ENCODE measurements around the gene IDH3G.

Gene IDH3G

GRCh38 chrX:153770601-153771414 lies 23.4 kb downstream of the IDH3G start:
- Histone ChIP-seq H4K20me1 (ENCODE audit: insufficient read depth, low read length) (no peaks in the 10 kb centered on the region), H3K79me2 (ENCODE audit: insufficient read depth, low read length) (no peaks in the 10 kb centered on the region), H3K27ac (ENCODE audit: low read depth, low read length, poor library complexity, severe bottlenecking) (no peak overlapping the region), H3K9me3 (ENCODE audit: low read length) (no peaks in the 10 kb centered on the region), H3K4me2 (ENCODE audit: low read length) (no peak overlapping the region), H3K9me2 (ENCODE audit: low read depth, low read length) (no peaks in the 10 kb centered on the region), H2AFZ (ENCODE audit: low read length) (no peak overlapping the region), H3K4me1 (ENCODE audit: insufficient read depth, low read length, severe bottlenecking) (no peaks in the 10 kb centered on the region), H3K36me3 (ENCODE audit: insufficient read depth, low read length) (no peaks in the 10 kb centered on the region), H3F3A (ENCODE audit: insufficient read depth, low read length) (no peaks in the 10 kb centered on the region), H3K27me3 (ENCODE audit: insufficient read depth, low read length) (no peaks in the 10 kb centered on the region), H3K4me3 (ENCODE audit: low read depth, low read length, poor library complexity, severe bottlenecking) (no peak overlapping the region), H3K9ac (ENCODE audit: low read length) (no peak overlapping the region)
- TF ChIP-seq CTCF (IDR thresholded peaks at IDR 0.05; ENCODE audit: low read length) (no peak), EZH2 (IDR thresholded peaks at IDR 0.05; ENCODE audit: borderline replicate concordance, low read length) (no peak)

GRCh38 chrX:153769865-153770600 lies 24.1 kb downstream of the IDH3G start:
- TF ChIP-seq EZH2 (IDR thresholded peaks at IDR 0.05; ENCODE audit: borderline replicate concordance, low read length): no peak
- TF ChIP-seq CTCF (IDR thresholded peaks at IDR 0.05; ENCODE audit: low read length): no peak
- no peaks in the 10 kb centered on the region for H3K27me3 ChIP-seq (ENCODE audit: insufficient read depth, low read length)
- H3K9me2 ChIP-seq (ENCODE audit: low read depth, low read length): no peaks in the 10 kb centered on the region
- H3K4me1 ChIP-seq (ENCODE audit: insufficient read depth, low read length, severe bottlenecking): no peaks in the 10 kb centered on the region
- H3F3A ChIP-seq (ENCODE audit: insufficient read depth, low read length): no peaks in the 10 kb centered on the region
- no peaks in the 10 kb centered on the region for H3K9me3 ChIP-seq (ENCODE audit: low read length)
- no peak overlapping the region for H2AFZ ChIP-seq (ENCODE audit: low read length)
- no peaks in the 10 kb centered on the region for H3K79me2 ChIP-seq (ENCODE audit: insufficient read depth, low read length)
- no peak overlapping the region for H3K9ac ChIP-seq (ENCODE audit: low read length)
- H3K4me3 ChIP-seq (ENCODE audit: low read depth, low read length, poor library complexity, severe bottlenecking): no peak overlapping the region
- no peak overlapping the region for H3K27ac ChIP-seq (ENCODE audit: low read depth, low read length, poor library complexity, severe bottlenecking)
- H3K4me2 ChIP-seq (ENCODE audit: low read length): no peak overlapping the region
- H4K20me1 ChIP-seq (ENCODE audit: insufficient read depth, low read length): no peaks in the 10 kb centered on the region
- H3K36me3 ChIP-seq (ENCODE audit: insufficient read depth, low read length): no peaks in the 10 kb centered on the region

- H3F3A ChIP-seq (ENCODE audit: insufficient read depth, low read length): no peaks in the 10 kb centered on the region
- no peaks in the 10 kb centered on the region for H3K27me3 ChIP-seq (ENCODE audit: insufficient read depth, low read length)
- no peaks in the 10 kb centered on the region for H3K9me2 ChIP-seq (ENCODE audit: low read depth, low read length)
- no peak overlapping the region for H2AFZ ChIP-seq (ENCODE audit: low read length)
- H3K27ac ChIP-seq (ENCODE audit: low read depth, low read length, poor library complexity, severe bottlenecking): no peak overlapping the region
- no peak overlapping the region for H3K4me2 ChIP-seq (ENCODE audit: low read length)
- no peaks in the 10 kb centered on the region for H3K9me3 ChIP-seq (ENCODE audit: low read length)
- no peaks in the 10 kb centered on the region for H3K79me2 ChIP-seq (ENCODE audit: insufficient read depth, low read length)
- TF ChIP-seq EZH2 (IDR thresholded peaks at IDR 0.05; ENCODE audit: borderline replicate concordance, low read length) (no peak), CTCF (IDR thresholded peaks at IDR 0.05; ENCODE audit: low read length) (no peak)
- no peaks in the 10 kb centered on the region for H3K4me1 ChIP-seq (ENCODE audit: insufficient read depth, low read length, severe bottlenecking)
- H4K20me1 ChIP-seq (ENCODE audit: insufficient read depth, low read length): no peaks in the 10 kb centered on the region
- no peak overlapping the region for H3K4me3 ChIP-seq (ENCODE audit: low read depth, low read length, poor library complexity, severe bottlenecking)
- H3K9ac ChIP-seq (ENCODE audit: low read length): no peak overlapping the region
- H3K36me3 ChIP-seq (ENCODE audit: insufficient read depth, low read length): no peaks in the 10 kb centered on the region
These were observed 24.9 kb downstream of the IDH3G start for GRCh38 chrX:153769158-153769864.

Data from OCI-LY1 (cell line).